GM18526 (cell line): ENCODE results near the gene PVALB.
A peak's percentile ranks its signal among the peaks of the same experiment; 100 is the strongest.

Source experiments
- POLR2A ChIP-seq: IDR thresholded peaks from 3 replicates; pipeline ENCODE4 v1.6.1; 2011; ENCODE audit not compliant: insufficient read length; ENCODE audit errors: extremely low read depth

The PVALB gene

DNA sequence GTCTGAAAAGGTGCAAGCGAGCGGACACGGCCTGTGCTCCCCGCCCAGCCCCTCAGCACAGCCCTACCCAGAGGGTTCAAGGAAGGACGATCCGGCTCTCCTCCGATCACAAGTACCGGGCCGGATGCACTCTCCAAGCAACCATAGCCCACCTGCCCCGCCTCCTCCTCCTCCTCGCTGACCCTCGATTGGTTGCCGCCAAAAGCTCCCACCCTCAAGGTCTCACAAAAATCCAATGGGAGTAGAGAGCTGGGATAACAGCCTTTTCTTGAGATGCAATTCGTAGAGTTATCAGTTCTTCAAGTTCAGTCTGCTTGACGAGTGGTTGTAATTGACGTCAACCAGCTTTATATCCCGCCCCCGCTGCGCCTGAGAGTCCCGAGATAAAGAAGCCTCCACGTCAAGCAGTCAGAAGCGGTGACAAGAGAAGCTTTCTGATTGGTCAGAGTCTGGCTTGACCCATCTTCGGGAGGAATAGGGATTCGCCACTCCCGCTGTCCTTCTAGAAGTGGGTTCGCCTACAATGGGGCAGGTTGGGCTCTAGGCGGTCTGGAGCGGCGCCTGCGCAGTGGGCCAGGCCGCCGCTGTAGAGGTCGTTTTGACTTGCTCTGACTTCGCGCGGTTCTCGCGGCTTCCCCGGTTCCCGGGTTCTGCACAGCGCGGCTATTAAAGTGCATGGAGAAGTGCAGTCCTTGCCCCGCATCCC, 40.7 kb downstream of the PVALB start, which contains the start of gene IFT27:
TSS of gene IFT27 (minus strand) at position 156 of the 706 bp plus-strand sequence. CDS start 412 bp downstream, outside the sequence.
- TF ChIP-seq POLR2A = peak; percentile 53

DNA sequence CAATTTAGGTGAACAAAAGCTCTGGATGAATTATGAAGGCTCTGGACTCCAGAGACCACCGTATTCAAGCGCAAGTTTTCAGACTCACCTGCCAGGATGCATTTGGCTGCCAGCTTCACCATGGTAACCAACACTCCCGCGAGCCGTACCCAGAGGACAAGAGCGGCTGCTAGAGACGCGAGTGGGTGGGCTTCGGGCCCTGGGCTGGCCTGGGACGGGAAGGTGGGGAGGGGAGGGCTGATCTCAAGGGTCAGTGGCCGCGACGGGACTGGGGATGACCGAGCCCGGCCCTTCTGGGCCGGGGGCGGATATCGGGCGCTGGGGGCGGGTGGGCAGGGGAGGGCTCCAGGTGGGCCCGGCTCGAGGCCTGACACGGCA, 41.3 kb downstream of the PVALB start:
- TF ChIP-seq POLR2A = no peak

DNA sequence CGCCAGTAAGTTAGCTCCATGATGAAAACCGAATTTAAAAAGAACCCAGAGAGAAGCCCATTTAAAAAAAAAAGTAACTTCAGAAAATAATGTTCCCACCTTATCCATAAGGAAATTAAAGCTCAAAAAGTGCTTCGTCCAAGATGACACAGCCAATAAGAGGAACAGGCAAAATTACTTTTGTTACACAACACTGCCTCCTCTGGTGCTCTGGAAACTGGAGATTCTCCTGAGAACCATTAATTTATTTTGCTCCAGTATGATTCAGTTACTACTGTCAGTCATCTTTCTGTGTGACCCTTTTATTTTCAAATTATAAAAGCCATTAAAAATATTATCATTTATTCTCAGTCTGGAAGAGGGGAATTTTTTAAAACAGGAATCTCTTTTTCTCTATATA, 42.9 kb downstream of the PVALB start:
- TF ChIP-seq POLR2A = no peak

DNA sequence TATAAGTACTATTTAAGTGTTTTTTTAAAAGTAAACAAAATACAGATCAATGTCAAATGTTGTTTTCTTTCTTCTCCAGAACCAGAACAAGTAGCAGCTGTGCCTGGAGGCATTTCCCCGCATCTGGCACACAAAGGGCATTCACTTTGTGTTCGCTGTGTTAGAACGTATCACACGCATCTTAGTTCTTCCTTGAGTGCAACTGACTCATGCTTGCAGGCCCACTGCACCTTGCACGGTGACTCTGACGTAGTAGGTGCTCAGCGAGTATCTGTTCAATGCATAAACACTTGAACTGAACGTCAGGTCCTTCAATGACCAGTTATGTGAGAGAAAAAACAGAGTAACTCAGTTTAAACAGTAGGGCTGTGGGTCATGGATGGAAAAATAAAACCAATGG, 44.4 kb downstream of the PVALB start:
- TF ChIP-seq POLR2A = no peak

DNA sequence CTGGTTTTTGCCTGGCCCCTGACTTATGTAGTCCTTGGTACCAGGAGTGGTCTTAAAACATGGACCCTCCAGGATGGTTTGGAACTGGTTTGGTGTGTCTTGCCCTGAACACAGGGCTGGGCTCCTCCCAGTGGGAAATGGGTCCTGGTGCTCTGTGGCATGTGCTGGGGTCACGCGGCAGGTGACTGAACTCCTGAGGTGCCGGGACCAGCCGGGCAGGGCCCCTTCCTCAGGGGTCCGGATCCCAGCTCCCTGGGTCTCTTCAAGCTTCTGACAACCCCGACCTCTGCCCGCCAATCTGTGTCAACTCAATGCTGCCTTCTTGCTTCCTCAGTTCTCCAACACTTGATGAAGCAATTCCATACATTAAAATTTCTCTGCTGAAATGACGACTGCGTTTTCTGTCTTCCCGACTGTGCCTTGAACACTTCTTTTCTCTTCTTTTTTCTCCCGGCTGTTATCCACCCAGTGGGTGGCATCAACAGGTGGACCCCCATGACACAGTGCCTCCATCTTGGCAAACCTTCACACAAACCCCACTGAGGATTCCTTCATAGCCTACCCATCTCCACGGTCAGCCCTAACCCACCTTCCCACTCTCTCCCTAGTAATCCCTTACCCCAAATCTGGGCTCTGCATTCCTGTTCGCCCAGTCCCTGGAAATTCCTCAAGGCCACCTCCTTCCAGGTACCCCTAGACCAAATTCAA, 45.3 kb downstream of the PVALB start:
- no peak for TF ChIP-seq POLR2A

DNA sequence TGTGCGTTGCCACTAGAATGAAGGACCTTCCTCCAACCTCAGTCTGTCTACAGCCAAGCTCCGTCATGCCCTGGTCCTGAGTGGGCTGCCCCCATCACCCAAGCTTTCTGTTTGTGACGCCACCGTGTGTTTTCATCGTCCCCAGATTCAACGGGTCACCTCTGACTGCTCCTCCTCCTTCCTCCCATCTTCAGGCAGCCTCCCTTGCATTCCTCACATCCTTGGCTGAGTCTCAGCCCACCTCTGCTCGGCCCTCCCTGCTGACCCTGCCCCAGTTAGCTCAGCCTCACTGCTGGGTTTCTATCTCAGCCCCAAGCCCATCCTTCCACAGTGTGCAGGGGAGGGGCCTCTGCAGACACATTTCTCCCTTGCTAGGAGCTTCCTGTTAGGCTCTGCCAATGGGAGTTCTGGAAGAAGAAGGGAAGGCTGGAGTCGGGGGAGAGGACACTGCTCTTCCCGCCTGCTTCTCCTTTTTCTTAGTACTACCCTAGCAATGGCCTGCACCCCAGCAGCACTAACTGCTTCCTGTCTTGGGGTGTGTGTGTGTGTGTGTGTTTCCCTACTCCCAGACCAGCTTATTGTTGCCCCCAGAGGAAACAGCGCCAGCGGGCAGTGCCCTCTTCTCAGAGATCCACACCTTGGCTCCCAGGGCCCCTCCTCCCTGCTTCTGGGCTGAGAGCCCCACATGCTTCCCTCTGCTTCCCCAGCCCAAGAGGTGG, 46.2 kb downstream of the PVALB start:
- no peak for TF ChIP-seq POLR2A

DNA sequence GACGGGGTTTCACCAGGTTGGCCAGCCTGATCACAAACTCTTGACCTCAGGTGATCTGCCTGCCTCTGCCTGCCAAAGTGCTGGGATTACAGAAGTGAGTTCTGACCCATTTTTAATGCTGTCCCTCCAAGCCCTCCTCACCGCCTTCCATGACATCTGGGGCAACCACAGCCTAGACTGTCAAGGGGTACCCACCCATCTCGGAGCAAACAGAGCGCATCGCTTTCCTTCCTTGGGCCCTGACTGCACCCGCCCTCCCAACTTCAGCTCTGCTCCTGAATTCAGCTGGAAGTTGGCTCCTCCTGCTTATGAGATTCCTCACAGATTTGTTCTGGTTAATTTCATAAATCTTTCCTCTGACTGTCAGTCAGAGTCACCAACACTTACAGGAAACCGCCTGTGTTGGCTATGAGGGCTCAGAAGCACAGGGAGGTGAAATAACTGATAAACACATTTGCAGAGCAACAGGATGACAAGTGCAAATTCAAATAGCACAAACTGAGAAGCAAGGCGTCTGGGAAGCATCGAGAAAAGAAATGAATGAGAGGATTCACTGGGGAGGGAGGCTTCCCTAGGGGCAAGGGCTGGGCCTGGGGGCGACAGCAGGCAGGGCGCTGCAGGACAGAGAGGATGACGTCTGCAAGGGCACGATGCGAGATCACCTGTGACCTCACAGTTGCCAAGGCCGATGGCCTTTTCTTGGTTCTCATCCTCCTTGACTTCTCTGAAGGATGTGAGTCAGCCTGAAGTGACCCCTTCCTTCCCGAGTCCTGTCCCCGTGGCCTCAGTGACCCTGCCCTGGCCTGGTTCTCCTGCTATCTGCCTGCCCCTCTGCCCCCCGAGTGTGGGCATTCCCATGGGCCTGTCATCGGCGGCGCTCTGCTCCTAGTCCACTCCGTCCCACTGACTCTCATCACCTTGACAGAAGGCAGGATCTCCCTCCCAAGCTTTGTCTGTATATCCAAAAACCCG, 47.0 kb downstream of the PVALB start:
- TF ChIP-seq POLR2A = no peak

DNA sequence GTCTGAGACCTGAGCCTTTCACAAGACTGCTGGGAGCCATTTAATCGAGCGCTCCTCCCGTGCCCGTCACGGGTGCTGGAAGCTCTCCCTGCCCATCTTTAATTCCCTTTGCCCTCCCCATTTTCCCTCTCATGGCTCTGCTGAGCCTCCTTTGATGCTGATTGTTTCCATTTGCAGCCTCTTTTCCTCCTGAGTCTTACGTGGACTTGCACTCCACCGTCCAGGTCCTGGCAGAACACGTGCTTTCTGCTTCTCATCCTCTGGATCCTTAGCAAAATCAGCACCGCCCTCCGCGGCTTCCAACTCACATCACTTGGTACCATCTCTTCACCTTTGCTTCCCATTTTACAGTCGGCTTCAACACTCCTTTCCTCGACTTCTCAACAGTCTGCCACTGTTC, 48.2 kb downstream of the PVALB start:
- TF ChIP-seq POLR2A = no peak

DNA sequence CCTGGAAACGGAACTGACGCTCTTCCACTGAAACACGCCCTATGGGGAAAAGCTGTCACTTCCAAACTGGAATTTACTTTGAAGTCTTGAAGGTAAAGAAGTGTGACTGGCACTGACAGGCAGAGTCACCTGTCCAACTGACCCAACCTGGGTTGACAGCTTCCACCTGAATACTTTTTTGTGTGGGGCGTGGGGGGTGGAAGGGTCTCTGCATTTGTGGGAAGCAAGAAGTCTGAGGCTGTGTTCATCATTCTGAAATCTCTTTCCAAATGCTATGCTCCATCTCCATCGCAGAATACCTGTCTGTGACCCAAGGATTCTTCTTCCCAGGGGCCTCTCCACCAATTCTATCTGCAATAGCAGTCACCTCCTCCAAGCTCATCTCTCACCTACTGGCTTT, 48.7 kb downstream of the PVALB start:
- TF ChIP-seq POLR2A = no peak

DNA sequence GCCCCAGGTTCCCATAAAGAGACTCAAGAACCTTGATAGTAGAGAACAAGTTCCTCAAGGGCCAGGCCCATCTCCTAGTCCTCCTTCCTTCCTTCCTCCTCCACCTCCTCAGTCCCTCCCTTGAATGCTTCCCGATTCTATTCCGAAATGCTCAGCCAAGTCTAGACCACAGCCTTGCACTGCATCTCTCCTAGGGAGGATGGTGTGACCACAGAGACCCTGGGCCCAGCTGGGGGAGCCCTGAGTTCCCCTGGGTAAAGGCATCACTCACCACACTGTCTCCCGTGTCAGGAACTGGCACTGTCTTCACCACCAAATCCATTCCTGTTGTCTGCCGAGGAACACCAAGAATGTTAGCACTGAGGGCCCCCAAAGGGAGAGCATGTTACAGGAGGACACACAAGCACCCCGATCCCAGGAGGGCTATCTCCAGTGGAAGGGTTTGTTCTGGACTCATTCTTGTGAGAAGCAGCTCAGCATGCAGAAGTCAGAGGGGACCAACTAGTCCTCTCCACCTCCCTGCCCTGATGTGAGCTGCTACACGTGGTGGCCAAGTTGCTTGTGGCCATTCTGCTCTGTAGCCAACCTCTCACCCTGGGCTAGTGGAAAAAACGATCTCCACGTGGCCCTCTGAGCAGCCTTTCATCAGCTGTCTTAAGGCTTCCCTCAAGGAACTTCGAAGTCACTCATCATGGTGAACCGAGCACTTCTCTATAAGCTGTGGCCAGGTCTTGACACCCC, 49.6 kb downstream of the PVALB start:
- no peak for TF ChIP-seq POLR2A

DNA sequence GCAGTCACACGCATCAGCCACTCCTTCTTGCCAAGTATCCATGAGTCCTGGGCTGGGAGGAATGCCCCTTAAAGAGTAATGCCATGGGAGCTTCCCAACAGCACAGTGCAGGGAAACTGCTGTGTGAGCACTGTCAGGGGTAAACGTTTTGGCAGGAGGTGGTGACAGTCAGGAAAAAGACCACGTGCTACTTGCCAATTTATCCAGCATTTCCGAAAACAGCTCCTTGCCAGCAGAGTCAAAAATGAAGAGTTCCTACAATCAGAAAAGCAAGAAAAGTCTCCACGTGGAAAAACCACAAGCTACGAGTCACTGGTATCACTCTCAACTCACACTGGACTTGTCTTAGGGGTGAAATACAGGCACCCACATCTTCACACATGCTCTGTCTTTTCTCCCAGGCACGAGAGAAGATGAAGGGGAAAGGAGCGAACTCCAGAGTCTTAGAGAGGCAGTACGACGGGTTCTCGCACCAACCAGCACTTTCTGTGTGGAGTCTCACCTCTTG, 50.8 kb downstream of the PVALB start:
- no peak for TF ChIP-seq POLR2A

DNA sequence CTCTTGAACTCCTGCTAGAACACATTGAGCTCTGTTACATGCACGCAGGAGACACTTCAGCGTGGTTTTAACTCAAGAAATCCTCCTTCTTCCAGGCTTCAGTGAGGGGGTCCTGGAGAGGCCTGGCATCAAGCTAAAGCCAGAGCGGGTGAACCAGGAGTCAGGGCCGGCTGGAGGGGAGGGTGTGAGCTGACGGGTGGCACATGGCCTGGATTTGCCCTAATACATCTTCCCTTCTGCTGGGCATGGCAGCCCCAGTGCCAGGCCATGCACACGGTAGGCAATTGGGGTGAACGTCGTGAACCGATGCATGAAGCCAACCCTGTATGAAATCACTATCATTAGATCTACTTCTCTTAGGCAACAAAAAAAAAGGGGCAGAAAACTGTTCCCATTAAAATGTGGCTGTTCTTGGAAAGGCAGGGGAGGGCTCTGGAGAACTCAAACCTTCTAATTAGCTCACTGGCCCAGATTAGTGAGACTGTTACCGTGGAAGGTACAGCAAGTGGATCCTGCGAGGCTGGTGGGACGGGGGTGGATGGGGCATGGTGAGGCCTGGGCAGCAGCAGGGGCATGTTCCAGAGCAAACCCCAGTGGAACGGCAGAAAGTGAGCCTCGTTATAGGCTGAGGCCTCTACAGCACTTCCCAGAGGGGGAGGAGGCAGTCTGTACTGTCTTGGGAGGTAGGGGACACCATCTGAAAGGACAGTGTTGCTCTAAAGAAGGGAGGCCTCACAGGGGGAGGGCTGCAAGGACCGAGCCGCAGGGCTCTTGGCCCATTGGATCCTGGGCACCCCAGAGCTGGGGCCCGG, 51.5 kb downstream of the PVALB start:
- no peak for TF ChIP-seq POLR2A

DNA sequence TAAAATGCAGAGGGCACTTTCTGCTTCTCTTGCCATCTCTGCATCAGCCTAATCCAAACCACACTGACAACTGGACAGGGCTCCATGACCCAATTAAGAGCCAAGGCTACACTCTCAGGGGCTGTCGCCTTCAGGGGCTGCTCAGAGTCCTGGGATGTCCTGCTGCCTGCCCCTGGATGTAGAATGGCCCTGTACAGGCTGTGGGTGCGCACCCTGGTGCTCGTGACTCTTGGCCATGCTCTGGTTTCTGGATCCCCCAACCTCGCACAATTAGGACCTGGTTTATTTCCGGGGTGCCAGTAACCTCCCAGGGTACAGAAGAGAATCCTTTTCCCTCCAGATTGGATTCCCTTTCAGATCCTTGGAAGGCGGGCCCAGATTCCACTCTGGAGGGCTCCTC, 52.2 kb downstream of the PVALB start:
- no peak for TF ChIP-seq POLR2A
